Endothelial cell of umbilical vein (primary cell): Measurements from ENCODE around the gene SGSM1.

Experiments
- CTCF ChIP-seq, 2 donors: IDR thresholded peaks; 1 replicate in 1 of 2; 2 replicates in 1 of 2; pipeline ENCODE4 v1.5.1; 2011; ENCODE audit warnings: low read length in 2 of 2, mild to moderate bottlenecking in 2 of 2, moderate library complexity in 2 of 2, control low read depth in 1 of 2, inconsistent platforms in 1 of 2, low read depth in 1 of 2; ENCODE audit not compliant: insufficient read depth in 1 of 2; ENCODE audit errors: extremely low read depth in 1 of 2
- GATA2 ChIP-seq: IDR thresholded peaks from 2 replicates; pipeline ENCODE4 v1.7.0; 2011; ENCODE audit warnings: low read depth, mild to moderate bottlenecking, moderate library complexity, mixed read lengths, low read length; ENCODE audit not compliant: insufficient read length, insufficient read depth
- MAX ChIP-seq: IDR thresholded peaks from 2 replicates; pipeline ENCODE4 v1.6.1; 2011; ENCODE audit not compliant: insufficient read depth, insufficient read length
- POLR2A ChIP-seq: IDR thresholded peaks from 2 replicates; pipeline ENCODE4 v1.6.1; 2012; ENCODE audit warnings: low read depth, mild to moderate bottlenecking, control low read depth, low read length
- POLR2AphosphoS5 ChIP-seq: IDR thresholded peaks from 2 replicates; pipeline ENCODE4 v1.6.1; 2012; ENCODE audit warnings: low read depth, mild to moderate bottlenecking, control low read depth, low read length, moderate library complexity; ENCODE audit not compliant: insufficient read depth

DNA sequence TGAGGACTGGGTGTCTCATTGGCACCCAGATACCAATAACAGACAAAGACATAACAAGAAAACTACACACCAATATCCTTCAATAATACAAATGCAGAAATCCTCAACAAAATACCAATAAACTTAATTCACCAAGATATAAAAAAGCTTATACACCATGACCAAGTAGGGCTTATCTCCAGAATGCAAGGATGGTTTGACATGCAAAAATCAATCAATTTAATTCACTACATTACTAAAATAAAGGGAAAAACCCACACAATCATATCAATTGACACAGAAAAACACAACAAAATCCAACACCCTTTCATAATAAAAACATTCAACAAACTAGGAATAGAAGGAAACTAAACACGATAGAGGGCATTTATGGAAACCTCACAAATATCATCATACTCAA lies 99.9 kb downstream of the SGSM1 start:
- TF ChIP-seq CTCF (IDR thresholded peaks at IDR 0.05; ENCODE audit: extremely low read depth in 1 of 2, insufficient read depth in 1 of 2, low read depth in 1 of 2, low read length in 2 of 2) (no peak), MAX (no peak), POLR2A (no peak), POLR2AphosphoS5 (no peak), GATA2 (no peak)
